GM19372 (cell line): ENCODE results near the gene LDLRAD4.

Experiments
- ATAC-seq: cut with Tn5 transposase; IDR thresholded peaks from one replicate; pipeline ENCODE4 v1.9.1; 2021; ENCODE audit warnings: mild to moderate bottlenecking, low read depth, moderate library complexity; ENCODE audit not compliant: unreplicated experiment

Gene LDLRAD4

DNA sequence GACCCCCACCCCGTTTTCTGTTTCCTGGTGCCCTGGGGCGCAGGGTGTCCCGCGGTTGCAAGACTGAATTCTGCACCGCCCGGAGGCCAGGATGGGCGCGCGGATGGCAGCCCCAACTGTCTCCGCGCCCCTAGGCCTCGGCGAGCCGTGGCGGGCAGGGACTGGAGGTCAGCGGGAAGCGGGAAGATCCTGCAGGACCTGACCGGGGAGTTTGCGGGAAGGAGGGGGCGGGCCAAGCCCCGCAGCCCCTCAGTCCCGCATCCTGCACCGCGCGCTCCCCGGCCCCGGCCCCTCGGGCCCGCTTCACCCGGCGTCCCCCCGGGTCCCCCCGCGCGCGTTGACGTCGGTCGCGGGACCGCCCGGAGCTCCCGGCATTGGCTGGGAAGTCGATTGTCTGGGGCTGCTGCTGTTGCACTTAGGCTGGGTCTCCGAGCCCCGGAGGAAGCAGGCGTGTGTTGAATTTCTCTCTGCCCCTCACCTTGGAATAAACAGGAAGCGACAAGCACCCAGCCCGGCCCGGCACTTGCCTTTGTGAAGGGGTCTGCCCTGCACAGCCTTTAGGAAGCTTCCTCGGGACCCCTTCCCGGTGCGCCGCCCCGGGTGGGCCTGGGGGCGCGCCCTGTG, at the start of gene LDLRAD4:
Gene LDLRAD4 (plus strand): TSS at position 393 of the 624 bp plus-strand sequence.
- ATAC-seq = no peak

DNA sequence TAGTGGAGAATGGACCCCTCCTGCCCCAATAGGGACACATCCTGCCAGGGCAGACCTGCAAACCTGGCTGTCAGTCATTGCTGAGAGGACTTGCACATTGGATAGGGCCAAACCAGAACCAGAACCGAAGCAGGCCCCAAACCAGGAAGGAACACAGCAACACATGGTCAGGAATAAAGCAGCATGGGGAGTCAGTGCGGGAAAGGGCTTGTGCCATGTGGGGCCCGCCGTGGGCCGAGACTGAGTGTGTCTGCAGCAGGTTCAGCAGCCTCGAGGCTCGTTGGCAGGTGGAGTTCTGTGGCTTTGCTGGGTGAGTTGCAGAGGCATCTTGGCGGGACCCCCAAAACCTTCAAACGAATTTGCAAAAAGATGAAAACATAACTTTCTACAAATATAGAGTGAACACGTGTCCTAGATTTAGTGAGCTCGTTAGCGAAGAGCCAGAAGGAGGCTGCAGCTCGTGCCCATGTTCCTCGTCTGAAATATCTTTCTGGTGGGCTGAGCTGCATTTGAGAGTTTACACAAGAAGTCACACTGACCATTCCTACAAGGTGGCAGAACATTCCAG, 44.9 kb upstream of the LDLRAD4 start:
- ATAC-seq = no peak

DNA sequence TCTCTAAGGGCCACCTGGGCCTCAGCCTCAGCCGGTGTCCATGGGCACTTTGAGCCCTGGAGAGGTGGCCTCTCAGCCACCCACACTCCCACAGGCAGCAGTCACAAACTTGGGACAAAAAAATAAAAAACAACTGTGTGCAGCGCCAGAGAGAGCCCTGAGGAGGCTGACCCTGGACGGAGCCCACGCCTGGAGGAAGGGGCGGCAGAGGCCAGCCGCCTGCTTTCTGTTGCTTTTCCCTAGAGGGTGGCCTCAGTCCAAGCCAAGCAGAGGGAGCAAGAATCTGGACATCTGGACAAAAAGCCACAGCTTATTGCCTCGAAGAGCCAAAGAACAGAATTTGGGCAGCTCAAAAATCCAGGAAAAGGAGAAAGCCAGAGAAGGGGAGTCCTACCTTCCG, 43.3 kb upstream of the LDLRAD4 start:
- no peak for ATAC-seq

DNA sequence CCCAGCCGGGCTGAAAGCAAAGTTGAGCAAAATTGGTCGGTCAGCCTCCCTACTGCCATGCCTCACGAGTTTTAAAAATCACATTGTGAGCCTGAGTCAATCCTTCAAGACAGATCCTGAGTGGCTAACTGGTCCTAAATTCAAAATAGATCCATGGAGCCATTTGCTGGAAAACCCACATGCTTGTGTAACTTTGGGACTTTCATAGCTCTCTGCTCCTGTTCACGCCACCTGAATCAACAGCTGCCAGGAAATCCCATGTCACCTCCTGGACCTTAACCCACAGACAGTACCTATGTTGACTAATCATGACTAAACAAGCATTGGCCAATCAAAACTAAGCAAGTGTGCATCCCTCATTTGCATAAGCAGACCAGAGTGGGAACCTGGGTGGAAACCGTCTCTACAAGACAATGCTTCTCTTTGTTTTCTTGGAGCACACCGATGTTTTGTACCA, 42.8 kb upstream of the LDLRAD4 start:
- ATAC-seq = no peak

DNA sequence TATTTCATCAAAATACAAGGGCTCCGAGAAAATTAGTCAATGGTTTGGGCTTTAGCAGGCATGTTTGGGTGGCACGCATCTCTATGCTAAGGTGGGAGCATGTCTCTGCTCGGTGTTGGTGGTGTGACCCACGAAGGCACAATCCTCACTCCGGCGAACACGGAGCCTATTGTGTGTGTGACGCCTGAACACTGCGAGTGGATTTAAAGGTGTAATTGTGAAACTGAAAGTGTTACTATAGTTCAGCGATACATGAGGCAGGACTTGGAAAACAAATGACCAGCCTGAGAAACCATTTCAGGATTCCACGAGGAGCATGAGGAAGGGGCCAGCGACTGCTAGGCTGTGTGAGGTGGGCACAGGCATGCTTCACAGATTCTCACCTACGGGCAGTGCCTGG, 41.7 kb upstream of the LDLRAD4 start:
- no peak for ATAC-seq

DNA sequence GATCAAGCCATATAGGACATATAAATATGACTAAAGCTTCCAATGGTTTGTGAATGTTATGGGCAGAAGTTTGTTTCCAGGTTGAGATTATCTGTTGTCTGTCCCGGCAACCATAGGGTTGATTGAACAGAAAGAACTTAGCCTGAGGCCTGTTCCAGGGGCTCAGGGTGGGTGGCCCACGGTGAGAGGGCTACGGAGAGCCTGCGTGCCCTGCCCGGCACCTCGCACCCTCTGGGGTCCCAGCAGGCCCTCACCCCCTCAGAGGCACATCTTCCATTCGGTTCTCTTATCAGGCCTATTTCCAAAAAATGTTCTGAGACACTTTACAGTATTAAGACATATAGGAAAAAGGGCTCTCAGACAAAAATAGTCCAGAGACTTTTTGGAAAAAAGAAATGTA, 40.4 kb upstream of the LDLRAD4 start:
- ATAC-seq = no peak

DNA sequence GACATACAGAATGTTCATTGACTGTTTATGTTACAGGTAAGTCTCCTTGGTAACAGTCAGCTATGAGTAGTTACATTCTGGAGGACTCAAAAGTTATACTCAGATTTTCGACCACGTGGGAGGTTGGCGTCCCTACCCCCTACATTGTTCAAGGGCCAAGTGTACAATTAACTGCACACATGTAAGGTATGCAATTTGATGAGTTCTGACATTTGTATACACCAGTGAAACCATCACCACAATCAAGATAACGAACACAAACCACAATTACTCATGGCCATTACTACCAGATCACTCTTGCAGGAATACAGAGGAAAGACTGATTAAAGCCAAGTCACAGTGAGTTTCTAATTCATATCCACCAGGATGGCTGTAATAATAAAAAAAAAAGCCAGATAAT, 39.6 kb upstream of the LDLRAD4 start:
- no peak for ATAC-seq

DNA sequence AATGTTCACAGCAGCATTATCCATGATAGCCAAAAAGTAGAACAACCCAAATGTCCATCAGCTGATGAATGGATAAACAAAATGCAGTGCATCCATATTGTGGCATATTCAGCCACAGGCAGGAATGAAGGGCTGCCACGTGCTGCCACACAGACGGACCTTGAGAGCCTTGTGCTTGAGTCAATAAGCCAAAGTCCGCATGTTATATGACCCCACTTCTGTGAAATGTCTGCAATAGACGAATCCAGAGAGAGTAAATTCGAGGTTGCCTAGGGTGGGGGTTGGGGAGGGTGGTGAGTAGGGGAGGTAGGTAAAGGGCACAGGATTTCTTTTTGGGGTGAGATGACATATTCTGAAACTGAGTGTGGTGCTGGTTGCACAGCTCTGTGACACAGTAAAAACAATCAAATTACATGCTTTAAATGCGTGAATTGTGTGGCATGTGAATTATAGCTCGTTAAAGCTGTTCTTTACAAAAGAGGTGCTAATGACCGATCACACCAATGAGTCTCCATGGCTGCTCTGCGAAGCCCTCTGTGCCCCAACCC, 38.9 kb upstream of the LDLRAD4 start:
- no peak for ATAC-seq

DNA sequence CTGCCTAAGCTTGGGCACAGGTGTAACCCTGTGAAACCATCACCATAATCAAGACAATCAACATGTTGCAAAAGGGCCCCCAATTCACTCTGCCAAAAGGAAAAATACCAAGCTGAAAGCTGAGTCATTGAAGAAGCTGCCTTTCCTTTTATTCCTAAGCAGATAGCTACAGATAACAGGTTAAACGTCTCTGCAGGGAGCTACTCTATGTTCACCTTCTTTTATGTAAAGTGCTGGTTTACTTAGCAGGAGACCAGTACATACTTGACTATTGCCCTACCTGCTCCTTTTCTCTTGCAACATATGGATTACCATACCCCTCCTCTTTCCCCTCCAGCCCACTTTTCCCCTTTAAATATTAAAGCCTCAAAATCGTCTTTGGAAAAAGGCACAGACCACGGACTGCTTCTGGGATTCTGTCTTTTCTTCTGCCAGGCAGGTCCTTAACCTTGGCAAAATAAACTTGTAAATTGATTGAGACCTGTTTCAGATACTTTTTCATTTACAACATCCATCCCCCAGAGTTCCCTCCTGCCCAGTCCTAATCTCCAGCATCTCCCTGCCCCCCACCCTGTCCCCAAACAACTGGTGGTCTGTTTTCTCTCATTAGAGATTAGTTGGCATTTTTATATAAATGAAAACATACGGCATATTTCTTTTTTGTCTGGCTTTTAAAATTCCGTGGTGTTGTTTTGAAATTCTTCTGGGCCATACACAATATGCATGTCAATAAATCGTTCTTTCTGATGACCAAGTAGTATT, 37.8 kb upstream of the LDLRAD4 start:
- no peak for ATAC-seq

DNA sequence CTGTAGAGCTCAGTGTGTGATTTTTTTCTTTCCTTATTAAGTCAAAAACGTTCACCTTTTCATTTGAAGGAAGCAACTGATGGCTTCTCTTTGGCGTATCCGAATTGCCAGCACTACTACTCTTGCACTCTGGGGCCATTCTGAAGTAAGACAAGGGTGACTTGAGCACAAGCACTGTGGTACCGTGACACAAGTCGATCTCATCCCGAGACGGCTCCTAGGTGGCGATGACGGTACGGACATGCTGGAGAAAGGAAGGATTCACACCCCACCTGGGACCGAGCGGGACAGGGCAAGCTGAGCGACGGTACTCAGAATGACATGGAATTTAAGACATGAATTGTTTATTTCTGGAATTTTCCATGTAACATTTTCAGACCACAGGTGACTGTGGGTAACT, 36.8 kb upstream of the LDLRAD4 start:
- no peak for ATAC-seq

DNA sequence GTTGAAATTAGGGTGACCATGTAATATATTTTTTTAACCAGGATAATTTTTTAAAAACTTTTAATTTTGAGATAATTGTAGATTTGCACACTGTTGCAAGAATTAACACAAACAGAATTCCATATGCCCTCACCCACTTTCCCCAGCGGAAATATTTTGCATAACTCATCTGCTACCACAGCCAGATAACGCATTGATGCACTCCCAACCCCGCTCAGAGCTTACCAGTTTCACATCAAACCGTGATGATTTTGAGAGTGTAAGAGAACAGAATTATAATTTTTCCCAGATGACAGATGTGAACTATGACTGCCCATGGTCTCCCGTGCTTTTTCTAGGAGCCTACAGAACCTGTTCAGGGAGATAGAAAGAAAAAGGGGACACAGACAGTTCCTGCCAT, 35.2 kb upstream of the LDLRAD4 start:
- no peak for ATAC-seq

DNA sequence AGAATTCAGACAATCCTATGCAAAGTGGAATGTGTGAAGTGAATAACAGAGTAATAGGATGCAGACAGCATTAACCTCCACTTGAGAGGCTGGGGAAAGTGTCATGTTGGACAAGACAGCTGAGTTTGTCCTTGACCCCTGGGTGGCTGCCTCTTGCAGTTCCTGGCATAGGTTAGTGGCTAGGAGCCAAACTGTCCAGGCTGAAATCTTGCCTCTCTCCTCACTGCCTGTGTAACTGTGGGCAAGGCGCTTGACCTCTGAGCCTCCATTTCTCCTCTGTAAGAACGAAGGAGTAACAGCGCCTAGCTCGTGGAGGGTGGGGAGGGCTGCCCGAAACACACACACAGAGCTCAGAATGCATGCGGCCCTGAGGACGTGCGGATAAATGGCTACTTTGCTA, 34.8 kb upstream of the LDLRAD4 start:
- no peak for ATAC-seq

DNA sequence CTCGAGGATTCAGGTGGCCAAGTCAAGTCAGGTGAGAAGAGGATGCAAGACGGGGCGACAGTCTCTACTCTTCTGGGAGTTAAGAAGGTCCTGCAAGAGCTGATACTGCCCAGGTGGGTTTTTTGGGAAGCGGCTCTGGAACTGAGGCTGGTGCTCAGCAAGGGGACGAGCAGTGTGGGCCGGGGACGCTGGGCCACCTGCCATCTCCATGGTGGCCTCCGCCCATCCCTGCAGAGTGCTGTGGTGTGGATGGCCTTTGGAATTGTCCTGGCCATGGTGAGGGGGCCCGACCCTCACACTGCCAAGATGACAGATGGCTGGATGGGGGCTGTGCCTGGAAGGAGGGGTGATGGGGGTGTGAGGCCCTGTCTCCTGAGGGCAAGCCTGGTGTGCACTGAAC, 34.2 kb upstream of the LDLRAD4 start:
- ATAC-seq = no peak

DNA sequence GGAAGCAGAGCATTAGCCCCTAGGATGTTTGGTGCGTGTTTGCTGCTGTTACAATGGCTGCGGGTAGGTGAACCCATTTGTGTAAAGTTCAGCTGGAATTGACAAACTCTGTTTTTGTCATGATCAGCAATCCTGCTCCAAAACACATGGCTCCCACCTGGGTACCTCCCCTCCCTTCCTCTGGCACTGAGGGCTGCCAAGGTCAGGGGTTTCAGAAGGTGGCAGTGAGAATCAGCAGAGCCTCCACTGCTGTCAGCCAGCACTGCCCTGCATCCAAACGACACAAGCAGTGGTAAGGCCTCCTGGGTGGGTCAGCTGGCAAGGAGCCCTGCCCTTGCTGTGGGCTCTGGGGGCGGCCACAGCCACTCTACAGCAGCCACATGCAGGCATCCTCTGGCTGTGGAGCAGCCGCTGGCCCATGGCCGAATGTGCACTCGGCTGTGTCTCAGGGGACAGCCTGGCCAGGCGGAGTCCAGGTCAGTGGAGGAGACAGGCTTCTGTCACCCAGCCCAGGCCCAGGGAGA, 32.8 kb upstream of the LDLRAD4 start:
- ATAC-seq = no peak

DNA sequence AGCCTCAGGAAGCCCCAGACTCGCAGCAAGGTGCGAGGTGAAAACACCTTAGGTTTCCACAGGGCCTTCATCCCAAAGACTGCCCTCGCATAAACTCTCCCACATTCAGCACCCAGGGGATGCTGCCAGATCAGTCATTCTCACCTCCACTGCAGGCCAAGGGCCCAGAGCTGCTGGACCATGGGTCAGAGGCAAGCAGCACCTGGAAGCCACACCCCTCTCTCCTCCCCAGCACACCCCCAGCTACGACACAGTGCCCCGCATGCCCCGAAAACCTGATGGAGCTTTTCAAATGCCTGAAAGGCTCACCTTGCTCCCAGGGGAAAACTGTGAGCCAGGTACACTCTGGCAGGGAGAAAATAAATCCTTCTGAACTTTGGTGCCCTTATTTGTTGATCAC, 31.9 kb upstream of the LDLRAD4 start:
- no peak for ATAC-seq

DNA sequence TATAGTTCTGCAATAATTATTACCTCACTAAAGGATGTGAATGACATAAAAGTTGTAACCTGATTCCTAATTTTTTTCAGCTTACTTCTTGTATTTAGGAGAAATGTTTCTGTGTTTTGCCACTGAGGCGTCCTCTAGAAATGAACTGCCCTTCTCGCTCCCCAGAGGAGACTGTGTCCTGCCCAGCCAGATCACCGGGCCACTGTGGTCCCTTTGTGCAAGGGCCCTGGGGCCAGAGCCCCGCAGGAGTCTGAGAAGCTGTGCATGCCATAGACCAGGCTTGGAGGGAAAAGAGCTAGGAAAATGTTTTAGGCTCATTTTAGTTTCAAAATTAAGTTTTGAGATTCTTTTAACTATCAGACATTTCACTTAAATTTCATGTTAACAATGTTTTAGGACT, 31.1 kb upstream of the LDLRAD4 start:
- no peak for ATAC-seq

DNA sequence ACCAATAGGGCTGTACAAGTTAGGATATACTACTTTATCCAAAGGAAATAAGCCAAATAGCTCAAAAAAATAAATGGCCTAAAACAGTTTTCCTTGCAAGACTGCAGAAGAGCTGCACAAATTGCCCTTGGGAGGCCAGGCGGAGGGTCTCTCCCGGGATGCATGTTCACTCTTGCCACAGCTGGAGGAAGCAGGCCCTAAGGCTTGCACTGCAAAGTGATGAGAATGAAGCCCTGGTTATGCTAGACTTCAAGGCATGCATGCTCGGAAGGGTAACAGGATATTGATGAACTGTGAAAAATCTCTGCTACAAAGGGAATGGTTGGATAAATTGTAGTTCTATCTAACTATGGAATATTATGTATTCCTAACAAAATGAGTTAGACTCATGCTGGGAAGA, 27.5 kb upstream of the LDLRAD4 start:
- ATAC-seq = no peak

DNA sequence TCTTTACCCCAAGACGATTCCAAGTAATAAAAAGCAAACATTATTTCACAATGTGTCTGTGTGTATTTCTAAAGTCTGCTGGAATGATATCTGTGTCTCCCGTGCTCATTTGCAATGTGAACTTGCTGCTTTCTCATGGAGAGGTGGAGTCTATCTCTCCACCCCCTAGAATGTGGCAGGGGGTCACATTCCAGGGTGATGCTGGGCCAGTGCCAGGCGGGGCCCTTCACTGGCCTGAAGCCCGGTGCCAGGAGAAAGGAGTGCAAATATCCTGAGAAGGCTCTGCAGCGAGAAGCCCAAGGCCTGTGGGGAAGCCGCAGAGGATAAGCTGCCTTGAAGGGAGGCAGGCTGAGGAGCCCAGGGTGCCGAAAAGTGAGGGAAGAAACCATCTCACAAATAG, 26.8 kb upstream of the LDLRAD4 start:
- ATAC-seq = no peak

DNA sequence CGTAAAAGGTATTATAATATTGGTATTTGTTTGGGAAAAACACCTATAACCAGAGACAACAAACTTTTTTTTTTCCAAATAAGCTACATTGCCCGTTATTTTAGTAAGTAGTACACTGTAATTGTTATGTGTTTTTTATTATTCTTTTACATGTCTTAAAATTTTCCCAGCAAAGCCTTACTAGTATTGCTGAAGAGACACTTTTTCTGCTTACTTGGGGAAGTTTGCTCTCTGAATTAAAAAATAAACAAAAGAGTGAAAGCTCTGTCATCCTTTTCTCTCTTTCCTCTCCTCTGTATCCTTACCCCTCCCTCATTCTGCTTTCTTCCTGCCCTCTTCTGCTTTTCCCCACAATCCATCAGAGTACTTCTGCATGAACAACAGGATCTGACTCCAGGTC, 25.6 kb upstream of the LDLRAD4 start:
- no peak for ATAC-seq

DNA sequence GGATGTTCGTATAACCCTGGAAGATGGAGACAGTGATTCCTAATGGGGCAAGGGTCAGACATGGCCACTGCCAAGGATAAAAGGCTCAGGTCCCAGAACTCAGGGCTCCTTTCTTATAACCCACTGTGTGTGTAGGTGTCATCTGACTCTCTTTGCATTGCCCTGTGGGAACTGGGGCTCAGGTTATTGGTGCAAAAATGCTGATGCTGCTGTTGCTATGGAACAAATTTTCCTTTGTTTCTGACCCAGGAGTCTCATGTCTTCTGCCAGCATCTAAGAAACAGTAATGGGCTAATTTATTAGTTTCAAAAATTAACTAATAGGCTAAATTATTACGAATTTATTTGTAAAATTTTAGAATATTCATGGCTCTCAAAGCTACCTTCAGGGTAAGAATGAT, 24.3 kb upstream of the LDLRAD4 start:
- no peak for ATAC-seq

DNA sequence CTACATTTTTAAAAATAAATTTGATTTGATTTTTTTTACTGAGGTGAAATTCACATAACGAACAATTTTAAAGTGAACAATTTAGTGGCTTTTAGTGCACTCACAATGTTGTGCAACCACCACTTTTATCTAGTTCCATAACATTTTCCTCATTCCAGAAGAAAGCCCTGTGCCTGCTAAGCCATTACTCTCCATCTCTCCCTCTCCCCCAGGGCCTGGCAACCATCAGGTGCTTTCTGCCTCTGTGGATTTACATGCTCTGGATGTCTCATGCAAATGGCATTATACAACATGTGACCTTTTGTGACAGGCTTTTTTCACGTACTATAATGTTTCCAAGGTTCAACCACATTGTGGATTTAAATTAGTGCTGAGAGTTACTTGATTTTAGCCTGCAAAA, 19.9 kb upstream of the LDLRAD4 start:
- no peak for ATAC-seq
